Activated CD4-positive, alpha-beta T cell treated with anti-CD3 and anti-CD28 coated beads, Interleukin-2, amount 10 ng/mL, durations not matched to agents 24 days and 14 days (primary cell): ENCODE results near the gene BAG5. TPM values are rescaled to one million over a fixed set of nuclear protein-coding genes. Genes with fewer than 3 reads are reported as not detected.
"Not testable (repeated sequence)": the region's sequence is repeated elsewhere in the genome, so short reads cannot be mapped to it uniquely, and the experiment has no call there.

Experiments
- DNase-seq: peaks from one replicate; pipeline ENCODE4 v3.0.0; 2022
- H3K27ac Mint-ChIP-seq: one replicate; pipeline ENCODE4 v1.8.0; 2022; ENCODE audit warnings: mild to moderate bottlenecking, mixed read lengths
- H3K27me3 Mint-ChIP-seq: one replicate; pipeline ENCODE4 v1.8.0; 2022; ENCODE audit warnings: mixed read lengths
- H3K36me3 Mint-ChIP-seq: one replicate; pipeline ENCODE4 v1.8.0; 2022; ENCODE audit warnings: low read depth, mild to moderate bottlenecking, mixed read lengths
- H3K4me1 Mint-ChIP-seq: one replicate; pipeline ENCODE4 v1.8.0; 2021; ENCODE audit warnings: mixed read lengths
- H3K4me3 Mint-ChIP-seq: one replicate; pipeline ENCODE4 v1.8.0; 2022; ENCODE audit warnings: mild to moderate bottlenecking, moderate library complexity, mixed read lengths
- H3K9me3 Mint-ChIP-seq: one replicate; pipeline ENCODE4 v1.8.0; 2021; ENCODE audit warnings: mixed read lengths
- intact Hi-C: fragments of 100-400 bp; cut with micrococcal nuclease; formaldehyde crosslinking; loops from one replicate; pipeline ENCODE4 v1.15.1; 2023
- total RNA-seq: library from RNA; stranded (reverse); gene quantifications from 2 replicates; pipeline ENCODE4 v1.2.3, GENCODE V29; 2022

BAG5 gene, protein sequence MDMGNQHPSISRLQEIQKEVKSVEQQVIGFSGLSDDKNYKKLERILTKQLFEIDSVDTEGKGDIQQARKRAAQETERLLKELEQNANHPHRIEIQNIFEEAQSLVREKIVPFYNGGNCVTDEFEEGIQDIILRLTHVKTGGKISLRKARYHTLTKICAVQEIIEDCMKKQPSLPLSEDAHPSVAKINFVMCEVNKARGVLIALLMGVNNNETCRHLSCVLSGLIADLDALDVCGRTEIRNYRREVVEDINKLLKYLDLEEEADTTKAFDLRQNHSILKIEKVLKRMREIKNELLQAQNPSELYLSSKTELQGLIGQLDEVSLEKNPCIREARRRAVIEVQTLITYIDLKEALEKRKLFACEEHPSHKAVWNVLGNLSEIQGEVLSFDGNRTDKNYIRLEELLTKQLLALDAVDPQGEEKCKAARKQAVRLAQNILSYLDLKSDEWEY
- 32.1 and 33.9 TPM in 2 replicates for total RNA-seq

DNA sequence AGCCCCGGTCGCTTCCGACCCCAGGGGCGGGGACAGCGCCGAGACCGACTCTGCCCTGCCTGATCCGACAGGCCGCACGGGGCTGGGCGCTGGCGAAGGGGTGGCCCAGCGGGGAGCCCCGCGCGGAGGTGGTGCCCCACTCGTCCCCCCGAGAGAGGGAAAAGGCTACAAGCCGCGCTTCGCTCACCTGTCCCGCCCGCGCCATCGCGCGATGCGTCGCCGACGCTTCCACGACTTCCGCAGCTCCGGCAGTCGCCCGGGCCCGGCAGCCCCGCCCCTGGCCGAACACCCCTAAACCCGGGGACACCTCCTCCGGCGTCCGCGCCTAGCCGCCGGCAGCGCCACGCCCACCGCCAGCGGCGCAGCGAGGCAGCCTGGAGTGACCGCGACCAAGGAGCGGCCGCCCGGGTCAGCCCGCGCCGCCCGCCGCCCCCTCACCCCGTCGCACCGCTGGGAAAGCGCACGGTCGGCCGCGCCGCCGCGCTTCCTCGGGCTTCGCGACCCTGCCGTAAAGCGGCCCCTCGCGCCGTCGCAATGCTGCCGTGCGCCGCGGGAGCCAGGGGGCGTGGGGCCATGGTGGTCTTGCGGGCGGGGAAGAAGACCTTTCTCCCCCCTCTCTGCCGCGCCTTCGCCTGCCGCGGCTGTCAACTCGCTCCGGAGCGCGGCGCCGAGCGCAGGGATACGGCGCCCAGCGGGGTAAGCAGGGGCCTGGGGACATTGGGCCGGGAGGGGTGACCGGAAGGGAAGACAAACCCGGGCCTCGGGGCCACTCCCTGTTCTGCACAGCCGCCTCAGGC, at the start of gene BAG5, which contains the start of gene COA8:
BAG5 (minus strand) TSS at position 229 of the 797 bp plus-strand sequence. CDS start 1,493 bp downstream, outside the sequence.
COA8 (plus strand) TSS at position 532 of the 797 bp plus-strand sequence; CDS start at position 574, 42 bp downstream.
- DNase-seq, result peak; percentile 96
- Mint-ChIP-seq H3K36me3 (peaks cover 31% of the 10 kb centered on the region), H3K27ac (peak within 1 kb of the TSS; percentile 91), H3K9me3 (no peaks in the 10 kb centered on the region), H3K4me3 (peak within 1 kb of the TSS; percentile 100), H3K4me1 (peaks cover 41% of the 10 kb centered on the region), H3K27me3 (no peaks in the 10 kb centered on the region)
- intact Hi-C loops, result loop anchor here (1.0 to 2.0 kb wide), 4 partner anchors 34 to 358 kb away; partner anchors contain the start of genes EIF5, TRMT61A, XRCC3 and ZFYVE21

DNA sequence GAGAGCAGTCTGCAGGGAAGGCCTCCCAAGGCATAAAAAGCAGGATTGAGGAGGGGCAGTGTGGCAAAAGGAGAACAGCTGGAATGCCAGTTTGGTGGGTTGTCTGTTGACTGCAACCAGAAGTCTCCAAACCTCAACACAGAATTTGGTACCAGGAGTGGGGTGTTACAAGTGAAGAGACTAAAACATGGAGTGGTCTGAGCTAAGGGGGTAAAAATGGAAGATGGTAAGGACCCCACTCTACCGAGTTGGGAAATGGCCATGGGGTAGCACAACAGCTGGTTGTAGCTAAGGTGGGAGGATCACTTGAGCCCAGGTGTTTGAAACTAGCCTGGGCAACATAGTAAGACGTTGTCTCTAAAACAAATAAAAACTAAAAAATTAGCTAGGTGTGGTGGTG, 48.8 kb upstream of the BAG5 start:
- Mint-ChIP-seq H3K27me3 (peaks cover 19% of the 10 kb centered on the region), H3K4me3 (no peak overlapping the region), H3K27ac (no peak overlapping the region), H3K36me3 (peaks cover 6% of the 10 kb centered on the region), H3K9me3 (peaks cover 7% of the 10 kb centered on the region), H3K4me1 (peaks cover 18% of the 10 kb centered on the region)
- intact Hi-C loops, result no loop called here
- DNase-seq, result no peak

DNA sequence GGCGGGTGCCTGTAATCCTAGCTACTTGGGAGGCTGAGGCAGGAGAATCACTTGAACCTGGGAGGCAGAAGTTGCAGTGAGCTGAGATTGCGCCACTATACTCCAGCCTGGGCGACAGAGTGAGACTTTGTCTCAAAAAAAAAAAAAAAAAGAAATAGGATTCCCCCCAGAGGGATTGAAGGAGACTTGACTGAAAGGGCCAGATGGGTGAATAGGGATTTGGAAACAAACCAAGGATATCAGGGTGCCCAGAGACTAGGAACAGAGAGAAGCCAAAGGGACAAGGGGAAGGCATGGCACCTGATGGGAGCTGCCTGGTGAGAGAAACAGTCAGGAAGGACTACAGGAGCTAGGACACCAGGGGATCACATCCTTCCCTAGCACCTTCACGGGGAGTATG, 46.6 kb upstream of the BAG5 start:
- intact Hi-C loops, H3K36me3 Mint-ChIP-seq, H3K27ac Mint-ChIP-seq, H3K9me3 Mint-ChIP-seq, H3K4me3 Mint-ChIP-seq, DNase-seq: not testable (repeated sequence)
- Mint-ChIP-seq H3K4me1 (peaks cover 20% of the 10 kb centered on the region), H3K27me3 (peaks cover 19% of the 10 kb centered on the region)

DNA sequence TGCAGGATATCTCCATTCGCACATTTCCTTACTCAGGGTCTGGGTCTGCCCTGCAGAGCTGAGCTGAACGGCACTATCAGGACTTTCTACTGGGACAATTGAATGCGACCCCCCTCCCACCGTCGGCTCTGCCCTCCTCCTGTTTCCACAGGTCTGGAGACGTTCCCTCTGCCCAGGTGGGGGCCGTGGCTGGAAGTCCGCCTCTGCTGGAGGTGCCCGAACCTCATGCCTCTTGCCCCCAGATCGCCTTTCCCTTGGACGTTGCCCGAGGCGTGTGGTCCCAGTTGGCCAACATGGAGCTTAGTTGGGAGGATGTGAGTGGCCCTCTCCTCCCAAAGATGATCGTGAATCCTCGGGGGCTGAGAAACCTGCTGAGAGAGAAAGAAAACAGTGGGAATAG, 45.4 kb upstream of the BAG5 start:
- peaks cover 6% of the 10 kb centered on the region for H3K36me3 Mint-ChIP-seq
- H3K9me3 Mint-ChIP-seq, result peaks cover 7% of the 10 kb centered on the region
- H3K27me3 Mint-ChIP-seq, result peaks cover 19% of the 10 kb centered on the region
- peaks cover 20% of the 10 kb centered on the region for H3K4me1 Mint-ChIP-seq
- intact Hi-C loops, result loop anchor here (2.0 kb wide), 1 partner anchor 21 kb away; the partner anchor contains the start of gene KLC1
- DNase-seq, result no peak
- peak overlapping the region; percentile 73 for H3K4me3 Mint-ChIP-seq
- no peak overlapping the region for H3K27ac Mint-ChIP-seq

DNA sequence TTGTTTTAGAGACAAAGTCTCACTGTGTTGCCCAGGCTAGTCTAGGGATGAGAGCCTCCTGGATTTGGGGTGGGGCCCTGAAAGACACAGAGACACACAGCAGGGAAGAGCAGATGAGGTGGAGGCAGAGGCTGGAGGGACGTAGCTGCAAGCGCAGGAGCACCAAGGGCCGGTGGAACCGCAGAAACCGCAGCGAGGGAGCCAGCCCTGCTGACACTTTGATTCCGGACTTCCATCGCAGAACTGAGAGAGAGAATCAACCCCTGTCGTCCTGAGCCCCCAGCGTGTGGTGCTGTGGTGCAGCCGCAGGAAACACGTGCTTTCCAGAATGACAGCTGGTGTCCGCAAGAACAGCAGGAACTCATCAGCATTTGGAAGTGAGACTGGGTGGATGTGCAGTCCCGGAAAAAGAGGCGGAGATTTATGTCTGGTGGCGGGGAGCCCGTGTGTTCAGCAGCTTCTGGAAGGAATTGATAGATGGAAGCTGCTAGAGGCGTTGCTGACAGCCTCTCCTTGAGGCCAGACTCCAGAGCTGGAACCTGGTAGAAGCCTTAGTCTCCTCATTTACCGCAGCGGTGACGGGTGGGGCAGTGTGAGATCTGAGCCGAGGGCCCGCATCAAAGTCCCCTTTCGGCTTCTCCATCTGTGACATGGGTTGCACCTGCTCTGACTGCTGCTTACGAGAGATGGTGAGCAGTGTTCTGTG, 44.7 kb upstream of the BAG5 start:
- H3K9me3 Mint-ChIP-seq, result peaks cover 7% of the 10 kb centered on the region
- intact Hi-C loops, result loop anchor here (2.0 kb wide), 1 partner anchor 22 kb away; the partner anchor contains the start of gene KLC1
- H3K4me3 Mint-ChIP-seq, result peak overlapping the region; percentile 73
- peak; percentile 88 for DNase-seq
- peaks cover 19% of the 10 kb centered on the region for H3K27me3 Mint-ChIP-seq
- H3K36me3 Mint-ChIP-seq, result peaks cover 6% of the 10 kb centered on the region
- peaks cover 20% of the 10 kb centered on the region for H3K4me1 Mint-ChIP-seq
- peak overlapping the region; percentile 82 for H3K27ac Mint-ChIP-seq

DNA sequence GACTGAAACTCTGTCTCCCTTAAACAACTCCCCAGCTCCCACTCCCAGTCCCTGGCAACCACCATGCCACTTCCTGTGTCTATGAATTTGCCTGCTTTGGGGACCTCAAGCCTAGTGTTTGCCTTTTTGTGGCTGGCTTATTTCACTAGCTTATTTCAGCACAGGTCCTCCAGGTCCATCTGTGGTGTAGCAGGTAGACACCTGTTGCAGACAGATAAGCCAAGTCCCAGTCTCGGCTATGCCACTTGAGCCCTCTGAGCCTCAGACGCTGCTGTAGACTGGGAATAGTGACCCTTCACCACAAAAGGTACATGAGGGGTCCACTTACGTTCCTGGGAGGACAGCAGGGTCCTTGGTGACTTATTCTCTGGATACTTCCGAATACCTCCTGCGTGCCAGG, 42.2 kb upstream of the BAG5 start:
- H3K4me3 Mint-ChIP-seq, result no peak overlapping the region
- no peak overlapping the region for H3K27ac Mint-ChIP-seq
- H3K27me3 Mint-ChIP-seq, result peaks cover 19% of the 10 kb centered on the region
- no peaks in the 10 kb centered on the region for H3K9me3 Mint-ChIP-seq
- intact Hi-C loops, result no loop called here
- DNase-seq, result no peak
- H3K4me1 Mint-ChIP-seq, result peaks cover 20% of the 10 kb centered on the region
- H3K36me3 Mint-ChIP-seq, result no peaks in the 10 kb centered on the region

DNA sequence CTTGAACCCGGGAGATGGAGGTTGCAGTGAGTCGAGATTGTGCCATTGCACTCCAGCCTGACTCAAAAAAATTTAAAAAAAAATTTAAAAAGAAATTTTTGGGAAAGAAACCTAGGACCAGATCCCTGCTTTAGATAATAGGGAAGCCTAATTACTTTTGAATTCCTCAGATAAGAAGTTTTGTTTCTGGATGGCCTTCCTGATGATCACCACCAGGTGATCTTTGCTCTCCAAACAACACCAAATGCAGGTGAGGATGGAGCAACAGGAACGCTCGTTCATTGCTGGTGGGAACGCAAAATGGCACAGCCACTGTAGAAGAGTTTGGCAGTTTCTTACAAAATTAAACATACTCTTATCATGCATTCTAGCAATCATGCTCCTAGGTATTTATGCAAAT, 38.0 kb upstream of the BAG5 start:
- H3K27me3 Mint-ChIP-seq, result no peaks in the 10 kb centered on the region
- no peak overlapping the region for H3K4me3 Mint-ChIP-seq
- H3K27ac Mint-ChIP-seq, result no peak overlapping the region
- H3K4me1 Mint-ChIP-seq, result peaks cover 2% of the 10 kb centered on the region
- intact Hi-C loops, result no loop called here
- no peaks in the 10 kb centered on the region for H3K9me3 Mint-ChIP-seq
- no peak for DNase-seq
- H3K36me3 Mint-ChIP-seq, result no peaks in the 10 kb centered on the region

DNA sequence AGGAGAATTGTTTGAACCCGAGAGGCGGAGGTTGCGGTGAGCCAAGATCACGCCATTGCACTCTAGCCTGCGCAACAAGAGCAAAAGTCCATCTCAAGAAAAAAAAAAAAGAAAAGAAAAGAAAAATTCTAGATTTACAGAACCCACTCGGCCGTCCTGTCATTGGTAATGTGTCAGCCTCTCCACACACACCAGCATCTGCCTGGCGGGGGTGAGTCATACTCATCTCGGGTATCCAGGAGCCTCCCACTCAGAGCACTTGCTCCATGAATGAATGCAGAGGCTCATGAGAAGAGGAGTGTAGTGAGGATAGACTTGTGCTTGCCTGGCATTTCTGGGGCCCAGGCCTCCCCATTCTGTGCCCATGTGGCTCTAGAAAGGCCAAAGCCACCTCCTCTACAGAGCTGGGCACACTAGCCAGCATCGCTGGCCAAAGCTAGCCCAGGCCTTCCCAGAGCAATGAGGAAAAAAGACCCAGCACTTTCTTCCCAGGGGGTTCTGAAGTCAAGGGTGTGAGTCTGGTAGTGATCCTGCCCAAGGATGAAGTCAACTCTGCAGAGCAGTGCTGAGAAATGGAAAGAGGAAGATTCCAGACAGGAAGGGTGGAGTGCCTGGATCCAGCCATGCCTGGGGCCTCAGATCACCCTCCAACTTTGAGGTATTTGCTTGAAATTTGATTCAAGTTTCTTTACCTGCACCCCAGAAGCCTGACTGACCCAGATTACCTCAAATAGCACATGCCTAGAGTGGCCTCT, 35.3 kb upstream of the BAG5 start:
- intact Hi-C loops, result no loop called here
- Mint-ChIP-seq H3K27ac (no peak overlapping the region), H3K27me3 (no peaks in the 10 kb centered on the region), H3K4me3 (no peak overlapping the region), H3K4me1 (no peaks in the 10 kb centered on the region), H3K9me3 (no peaks in the 10 kb centered on the region), H3K36me3 (no peaks in the 10 kb centered on the region)
- no peak for DNase-seq

DNA sequence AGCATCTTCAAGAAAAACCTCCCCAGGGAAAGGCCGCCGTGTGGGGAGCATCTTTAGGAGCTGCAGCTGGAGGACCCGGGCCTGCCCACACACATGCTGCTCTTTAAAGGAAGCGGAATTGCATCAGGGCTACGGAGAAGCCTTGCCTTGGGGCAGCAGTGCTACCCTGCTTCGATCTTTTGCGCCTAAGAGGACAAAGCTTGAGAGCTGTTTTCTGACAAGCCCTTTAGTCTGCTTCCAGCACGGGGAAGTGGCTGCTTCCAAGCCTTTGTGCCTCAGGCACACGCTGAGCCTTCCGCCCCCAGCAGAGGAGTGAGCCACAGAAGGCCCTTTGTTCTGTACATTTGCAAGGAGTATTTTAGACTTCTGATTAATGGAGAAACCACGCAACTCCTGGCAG, 31.8 kb upstream of the BAG5 start:
- no peaks in the 10 kb centered on the region for H3K27me3 Mint-ChIP-seq
- intact Hi-C loops, result no loop called here
- no peak for DNase-seq
- H3K4me1 Mint-ChIP-seq, result no peaks in the 10 kb centered on the region
- no peak overlapping the region for H3K27ac Mint-ChIP-seq
- H3K4me3 Mint-ChIP-seq, result no peak overlapping the region
- no peaks in the 10 kb centered on the region for H3K9me3 Mint-ChIP-seq
- no peaks in the 10 kb centered on the region for H3K36me3 Mint-ChIP-seq

DNA sequence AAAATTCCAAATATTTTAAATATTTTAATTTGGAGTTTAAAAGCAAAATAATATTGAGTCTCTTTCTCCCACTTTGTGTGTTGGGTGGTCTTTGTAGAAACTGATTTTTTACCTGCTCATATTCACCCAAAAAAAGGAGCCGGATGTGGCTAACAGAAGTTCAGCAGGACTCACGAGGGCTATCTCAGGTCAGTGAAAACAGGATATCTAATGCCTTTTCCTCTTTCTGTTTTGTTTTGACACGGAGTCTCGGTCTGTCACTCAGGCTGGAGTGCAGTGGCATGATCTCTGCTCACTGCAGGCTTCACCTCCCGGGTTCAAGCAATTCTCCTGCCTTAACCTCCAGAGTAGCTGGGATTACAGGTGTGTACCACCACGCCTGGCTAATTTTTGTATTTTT, 31.1 kb upstream of the BAG5 start:
- no peaks in the 10 kb centered on the region for H3K4me1 Mint-ChIP-seq
- H3K27ac Mint-ChIP-seq, result no peak overlapping the region
- peaks cover 2% of the 10 kb centered on the region for H3K36me3 Mint-ChIP-seq
- intact Hi-C loops, result no loop called here
- DNase-seq, result peak; percentile 61
- H3K27me3 Mint-ChIP-seq, result no peaks in the 10 kb centered on the region
- H3K4me3 Mint-ChIP-seq, result no peak overlapping the region
- H3K9me3 Mint-ChIP-seq, result no peaks in the 10 kb centered on the region

DNA sequence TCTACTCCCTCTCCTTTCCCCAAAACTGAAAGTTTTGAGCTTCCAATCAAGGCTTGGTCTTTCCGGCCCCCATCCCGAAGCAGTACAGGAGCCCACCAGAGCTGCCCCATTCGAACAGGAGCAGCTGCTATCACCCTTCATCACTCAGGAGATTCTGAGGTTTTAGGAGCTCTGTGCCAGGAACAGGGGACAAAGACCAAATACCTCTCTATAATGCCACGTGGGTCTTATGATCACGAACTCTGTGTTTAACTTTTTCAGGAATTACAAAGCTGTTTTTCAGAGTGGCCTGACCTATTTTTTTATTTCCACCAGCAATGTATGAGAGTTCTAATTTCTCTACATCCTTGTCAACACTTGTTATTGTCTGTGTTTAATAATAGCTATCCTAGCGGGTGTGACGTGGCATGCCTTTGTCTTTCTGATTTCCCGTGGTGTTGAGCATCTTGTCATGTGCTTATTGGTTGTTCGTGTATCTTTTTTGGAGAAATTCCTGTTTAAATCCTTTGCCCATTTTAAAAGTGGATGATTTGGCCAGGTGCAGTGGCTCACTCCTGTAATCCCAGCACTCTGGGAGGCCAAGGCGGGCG, 22.0 kb upstream of the BAG5 start:
- H3K9me3 Mint-ChIP-seq, result no peaks in the 10 kb centered on the region
- intact Hi-C loops, result no loop called here
- no peak overlapping the region for H3K4me3 Mint-ChIP-seq
- peaks cover 1% of the 10 kb centered on the region for H3K4me1 Mint-ChIP-seq
- H3K36me3 Mint-ChIP-seq, result peaks cover 6% of the 10 kb centered on the region
- peak overlapping the region; percentile 66 for H3K27ac Mint-ChIP-seq
- no peak for DNase-seq
- no peaks in the 10 kb centered on the region for H3K27me3 Mint-ChIP-seq

DNA sequence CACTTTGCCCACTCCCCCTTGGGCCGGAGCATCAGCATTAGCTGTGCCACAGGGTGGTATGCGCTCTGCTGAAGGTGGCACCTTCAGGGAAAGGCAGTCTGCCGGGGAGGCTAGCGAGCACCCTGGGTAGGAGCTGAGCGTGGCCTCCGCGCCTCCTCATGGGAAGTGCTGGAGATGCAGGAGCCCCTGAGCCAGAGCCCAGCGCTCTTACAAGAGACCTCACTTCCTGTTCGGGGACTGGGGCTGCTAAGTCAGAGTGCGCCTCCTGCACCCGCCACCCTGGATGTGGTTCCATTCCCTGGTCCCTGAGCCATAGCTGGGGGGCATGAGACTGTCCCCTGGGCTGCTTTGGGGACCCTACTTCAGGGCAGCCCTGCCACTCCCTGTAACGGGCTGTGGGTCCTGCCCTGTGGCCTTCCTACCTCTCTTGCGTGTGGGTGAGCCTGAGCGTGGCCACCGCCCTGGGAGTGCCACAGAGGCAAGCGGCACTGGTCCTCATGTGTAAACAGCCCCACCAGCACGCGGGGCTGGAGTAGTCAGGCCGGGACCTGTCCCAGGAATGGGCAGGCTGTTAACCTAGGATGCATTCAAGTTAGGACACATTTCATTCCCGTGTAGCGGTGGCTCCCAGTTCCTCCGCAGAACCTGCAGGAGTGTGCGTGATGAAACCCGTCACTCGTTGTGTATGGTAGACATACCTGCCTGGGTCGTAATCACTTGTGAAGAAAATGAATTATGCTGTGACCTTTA, 19.7 kb upstream of the BAG5 start:
- intact Hi-C loops, result no loop called here

More for the DNA sequence above, 19.7 kb upstream of the BAG5 start:
- H3K36me3 Mint-ChIP-seq, result peaks cover 5% of the 10 kb centered on the region
- H3K4me3 Mint-ChIP-seq, result no peak overlapping the region
- peaks cover 1% of the 10 kb centered on the region for H3K4me1 Mint-ChIP-seq
- H3K27ac Mint-ChIP-seq, result no peak overlapping the region
- H3K27me3 Mint-ChIP-seq, result no peaks in the 10 kb centered on the region
- H3K9me3 Mint-ChIP-seq, result no peaks in the 10 kb centered on the region
- DNase-seq, result no peak
